Fibroblast of mammary gland (primary cell): ENCODE data around the gene FOXL2NB.

Experiments
- DNase-seq: peaks from one replicate; pipeline ENCODE4 v3.0.0-alpha.2; 2010; ENCODE audit warnings: low read depth
- H3K4me3 ChIP-seq: 2 replicates; pipeline ENCODE4 v1.5.1; 2011; ENCODE audit warnings: low read depth, mild to moderate bottlenecking, low read length, moderate library complexity; ENCODE audit not compliant: control insufficient read depth
- CTCF ChIP-seq: conservative IDR thresholded peaks from 2 replicates; pipeline ENCODE4 v1.5.1; 2011; ENCODE audit warnings: low read depth, low read length, inconsistent platforms; ENCODE audit not compliant: control insufficient read depth, insufficient read depth

Gene FOXL2NB

GRCh38 chr3:138923531-138923994 lies 23.5 kb upstream of the FOXL2NB start:
- peak; percentile 88 for DNase-seq
- TF ChIP-seq CTCF = peak; percentile 94
- H3K4me3 ChIP-seq = no peak overlapping the region

- H3K4me3 ChIP-seq = no peak overlapping the region
- DNase-seq = no peak
- TF ChIP-seq CTCF = no peak
Measured at GRCh38 chr3:138928727-138929372, 18.2 kb upstream of the FOXL2NB start.

GRCh38 chr3:138933068-138933668 lies 13.8 kb upstream of the FOXL2NB start:
- no peak for DNase-seq
- H3K4me3 ChIP-seq = no peak overlapping the region
- no peak for TF ChIP-seq CTCF

- DNase-seq = no peak
- no peak for TF ChIP-seq CTCF
- no peak overlapping the region for H3K4me3 ChIP-seq
Measured at GRCh38 chr3:138933981-138934691, 12.9 kb upstream of the FOXL2NB start.

GRCh38 chr3:138935505-138935862 lies 11.5 kb upstream of the FOXL2NB start:
- DNase-seq = no peak
- no peak overlapping the region for H3K4me3 ChIP-seq

More at GRCh38 chr3:138935505-138935862, 11.5 kb upstream of the FOXL2NB start:
- no peak for TF ChIP-seq CTCF
